GM23248 (cell line): ENCODE results near the gene MLNR. TPM values are rescaled to one million over a fixed set of nuclear protein-coding genes. Genes with fewer than 3 reads are reported as not detected.

Source experiments
- DNase-seq: peaks from one replicate; pipeline ENCODE4 v3.0.0-alpha.2; 2015
- H2AFZ ChIP-seq: fragments of 200-600 bp; sonication (generic); 2 replicates; pipeline ENCODE4 v1.6.1; 2016; ENCODE audit warnings: antibody characterized with exemption
- H3F3A ChIP-seq: fragments of 200-600 bp; sonication (generic); 2 replicates; pipeline ENCODE4 v1.6.1; 2016; ENCODE audit warnings: mild to moderate bottlenecking, antibody characterized with exemption, mixed run types; ENCODE audit not compliant: insufficient read depth
- H3K27ac ChIP-seq: fragments of 200-600 bp; sonication (generic); 2 replicates; pipeline ENCODE4 v1.5.1; 2016; ENCODE audit warnings: mild to moderate bottlenecking
- H3K27me3 ChIP-seq: fragments of 200-600 bp; sonication (generic); replicated peaks from 2 replicates; pipeline ENCODE4 v1.6.1; 2016; ENCODE audit warnings: mild to moderate bottlenecking; ENCODE audit not compliant: insufficient read depth
- H3K36me3 ChIP-seq: fragments of 200-600 bp; sonication (generic); 2 replicates; pipeline ENCODE4 v1.6.1; 2016; ENCODE audit warnings: low read depth, mild to moderate bottlenecking
- H3K4me1 ChIP-seq: fragments of 200-600 bp; sonication (generic); 2 replicates; pipeline ENCODE4 v1.6.1; 2016; ENCODE audit warnings: mild to moderate bottlenecking; ENCODE audit not compliant: insufficient read depth
- H3K4me2 ChIP-seq: fragments of 200-600 bp; sonication (generic); one replicate; pipeline ENCODE4 v1.6.1; 2016; ENCODE audit warnings: mild to moderate bottlenecking; ENCODE audit not compliant: unreplicated experiment
- H3K4me3 ChIP-seq: fragments of 200-600 bp; sonication (generic); 2 replicates; pipeline ENCODE4 v1.5.1; 2016; ENCODE audit warnings: mild to moderate bottlenecking
- H3K79me2 ChIP-seq: fragments of 200-600 bp; sonication (generic); 2 replicates; pipeline ENCODE4 v1.6.1; 2016; ENCODE audit warnings: mild to moderate bottlenecking; ENCODE audit not compliant: insufficient read depth
- H3K9ac ChIP-seq: fragments of 200-600 bp; sonication (generic); 2 replicates; pipeline ENCODE4 v1.6.1; 2016; ENCODE audit warnings: mild to moderate bottlenecking
- H3K9me2 ChIP-seq: fragments of 200-600 bp; sonication (generic); 2 replicates; pipeline ENCODE4 v1.6.1; 2016; ENCODE audit warnings: mixed run types, mild to moderate bottlenecking, moderate library complexity; ENCODE audit not compliant: insufficient read depth
- H3K9me3 ChIP-seq: fragments of 200-600 bp; sonication (generic); one replicate; pipeline ENCODE4 v1.6.1; 2017; ENCODE audit warnings: low read depth
- H4K20me1 ChIP-seq: fragments of 200-600 bp; sonication (generic); 2 replicates; pipeline ENCODE4 v1.6.0; 2016; ENCODE audit not compliant: insufficient read depth
- EZH2 ChIP-seq: fragments of 200-600 bp; sonication (generic); IDR thresholded peaks from 2 replicates; pipeline ENCODE4 v1.6.1; 2018; ENCODE audit warnings: antibody characterized with exemption, mild to moderate bottlenecking; ENCODE audit not compliant: insufficient read depth, poor library complexity, severe bottlenecking
- EZH2phosphoT487 ChIP-seq: fragments of 200-600 bp; sonication (generic); IDR thresholded peaks from 2 replicates; pipeline ENCODE4 v1.6.1; 2018; ENCODE audit warnings: antibody characterized with exemption, moderate library complexity, mild to moderate bottlenecking, low read depth; ENCODE audit not compliant: insufficient read depth
- WGBS, 2 experiments: methylation state at CpG; one replicate each; pipeline ENCODE4 v1.1.6; 2015 to 2017; ENCODE audit warnings: low lambda C conversion rate in 2 of 2, low coverage in 1 of 2; ENCODE audit errors: missing lambda C conversion rate in 2 of 2; 5-methylcytosine and 5-hydroxymethylcytosine counted together
- in situ Hi-C: fragments of 300-500 bp; cut with MboI; formaldehyde crosslinking; loops from 2 replicates; pipeline ENCODE4 v1.15.0; 2020
- polyA plus RNA-seq: library from polyadenylated mRNA; unstranded; fragments of >200 nt; fragmentation: Nextera tagmentation; extraction: Ambion mirVana; gene quantifications from 2 replicates; pipeline ENCODE4 v1.2.1, GENCODE V29; 2016
- total RNA-seq: library from RNA; depleted of rRNA; stranded (reverse); fragments of >200 nt; shearing (Covaris generic); gene quantifications from 2 replicates; pipeline ENCODE4 v1.2.3, GENCODE V29; 2014

MLNR gene
- total and polyA plus RNA-seq, 2 experiments from 2014 or later: not detected

DNA sequence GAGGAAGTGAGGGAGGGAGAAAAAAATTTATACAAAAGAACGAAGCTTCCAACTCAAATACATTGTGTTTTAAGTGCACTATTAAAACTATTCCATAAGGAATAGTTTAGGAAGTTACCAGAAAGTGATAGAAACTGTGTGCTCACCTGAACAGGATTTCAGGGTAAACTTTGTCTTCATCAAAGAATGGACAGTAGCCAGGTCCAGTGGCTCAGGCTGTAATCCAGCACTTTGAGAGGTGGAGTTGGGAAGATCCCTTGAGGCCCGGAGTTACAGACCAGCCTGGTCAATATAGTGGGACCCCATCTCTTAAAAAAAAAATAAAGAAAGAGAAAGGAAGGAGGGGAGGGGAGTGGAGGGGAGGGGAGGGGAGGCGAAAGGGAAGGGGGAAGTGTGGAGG lies 14.6 kb downstream of the MLNR start:
- no peak for DNase-seq
- Histone ChIP-seq H3K4me1 (no peaks in the 10 kb centered on the region), H3K27ac (no peak overlapping the region), H3K4me2 (no peak overlapping the region), H2AFZ (no peak overlapping the region), H3K9me2 (no peaks in the 10 kb centered on the region), H3K79me2 (no peaks in the 10 kb centered on the region), H3K36me3 (no peaks in the 10 kb centered on the region), H3F3A (no peaks in the 10 kb centered on the region), H3K27me3 (no peaks in the 10 kb centered on the region), H4K20me1 (no peaks in the 10 kb centered on the region), H3K9me3 (no peaks in the 10 kb centered on the region), H3K9ac (no peak overlapping the region), H3K4me3 (no peak overlapping the region)
- 89 to 92% methylated on average over 2 to 3 of the region's 3 CpGs for WGBS, 2 experiments
- TF ChIP-seq EZH2phosphoT487 (no peak), EZH2 (no peak)
- in situ Hi-C loops: no loop called here

DNA sequence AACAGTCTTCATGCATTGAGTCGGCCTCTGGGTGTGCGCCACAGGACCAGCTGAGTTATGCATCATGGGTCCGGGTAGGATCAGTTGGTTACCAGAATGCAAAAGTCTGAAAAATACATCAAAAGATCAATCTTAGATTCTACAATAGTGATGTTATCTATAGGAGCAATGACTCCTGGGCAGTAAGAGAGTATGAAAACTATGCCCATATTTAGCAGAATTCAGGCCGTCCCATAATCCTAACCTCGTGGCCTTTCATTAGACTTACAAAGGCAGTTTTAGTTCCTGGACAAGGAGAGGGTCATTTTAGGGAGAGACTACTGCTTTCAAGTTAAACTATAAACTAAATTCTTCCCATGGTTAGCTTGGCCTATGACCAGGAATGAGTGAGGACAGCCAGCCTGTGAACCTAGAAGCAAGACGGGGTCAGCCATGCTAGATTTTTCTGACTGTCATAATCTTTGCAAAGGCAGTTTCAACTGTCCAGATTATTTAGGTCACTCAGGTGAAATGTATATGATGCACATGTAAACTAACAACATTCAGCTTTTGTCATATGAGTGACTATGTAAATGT lies 15.8 kb downstream of the MLNR start:
- Histone ChIP-seq H3K9ac (no peak overlapping the region), H3K27ac (no peak overlapping the region), H3F3A (no peaks in the 10 kb centered on the region), H3K4me3 (no peak overlapping the region), H2AFZ (no peak overlapping the region), H3K4me1 (no peaks in the 10 kb centered on the region), H3K9me2 (no peaks in the 10 kb centered on the region), H3K79me2 (no peaks in the 10 kb centered on the region), H3K4me2 (no peak overlapping the region), H3K36me3 (no peaks in the 10 kb centered on the region), H4K20me1 (no peaks in the 10 kb centered on the region), H3K27me3 (no peaks in the 10 kb centered on the region), H3K9me3 (no peaks in the 10 kb centered on the region)
- 87% methylated on average over 6 of the region's 6 CpGs for WGBS, 2 experiments
- no peak for DNase-seq
- in situ Hi-C loops: no loop called here
- TF ChIP-seq EZH2phosphoT487 (no peak), EZH2 (no peak)

DNA sequence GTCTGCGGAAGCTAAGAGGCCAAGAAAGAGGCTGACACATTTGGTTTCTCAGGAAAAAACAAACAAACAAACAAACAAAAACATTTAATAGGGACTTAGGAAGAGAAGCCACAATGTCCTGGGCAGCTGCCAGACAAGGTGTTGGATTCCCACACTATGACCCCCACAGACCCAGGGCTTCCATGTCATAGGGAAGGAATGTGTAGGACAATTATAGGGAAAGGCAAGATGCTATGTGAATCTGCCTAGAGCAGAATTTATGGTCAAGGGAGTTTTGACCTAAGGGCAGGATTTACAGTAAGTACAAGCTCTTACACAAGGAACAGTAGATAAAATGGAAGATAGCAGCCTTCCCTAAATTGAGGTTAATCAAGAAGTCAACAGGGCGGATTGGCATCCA lies 18.5 kb downstream of the MLNR start:
- H4K20me1 ChIP-seq: no peaks in the 10 kb centered on the region
- no peaks in the 10 kb centered on the region for H3F3A ChIP-seq
- no peak overlapping the region for H3K9ac ChIP-seq
- no peak overlapping the region for H3K27ac ChIP-seq
- no peaks in the 10 kb centered on the region for H3K9me2 ChIP-seq
- WGBS, 2 experiments: 88 to 97% methylated on average over 2 of the region's 2 CpGs
- DNase-seq: no peak
- H3K9me3 ChIP-seq: no peaks in the 10 kb centered on the region
- no peaks in the 10 kb centered on the region for H3K36me3 ChIP-seq
- no peaks in the 10 kb centered on the region for H3K4me1 ChIP-seq
- H3K4me2 ChIP-seq: no peak overlapping the region
- in situ Hi-C loops: no loop called here
- no peak overlapping the region for H2AFZ ChIP-seq
- H3K27me3 ChIP-seq: no peaks in the 10 kb centered on the region
- H3K79me2 ChIP-seq: no peaks in the 10 kb centered on the region
- TF ChIP-seq EZH2 (no peak), EZH2phosphoT487 (no peak)
- H3K4me3 ChIP-seq: no peak overlapping the region

DNA sequence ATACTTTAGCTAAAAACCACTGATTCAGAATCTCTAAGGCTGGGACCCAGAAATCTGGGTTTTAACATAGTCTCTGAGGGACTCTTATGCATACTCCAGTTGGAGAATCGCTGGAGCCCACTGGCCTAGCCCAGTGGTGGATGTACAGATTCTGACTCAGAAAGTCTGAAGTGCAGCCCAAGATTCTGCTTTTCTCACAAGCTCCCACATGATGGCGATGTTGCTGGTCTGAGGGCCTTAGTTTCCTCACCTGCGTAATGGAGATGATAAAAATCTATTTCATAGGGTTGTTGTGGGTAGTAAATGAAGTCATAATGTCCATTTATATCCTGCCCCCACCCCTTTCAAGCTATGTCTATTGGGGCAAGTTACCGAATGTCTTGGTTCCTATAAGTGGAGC lies 19.9 kb downstream of the MLNR start:
- no peaks in the 10 kb centered on the region for H3K9me2 ChIP-seq
- no peaks in the 10 kb centered on the region for H3F3A ChIP-seq
- H3K27me3 ChIP-seq: no peaks in the 10 kb centered on the region
- H3K27ac ChIP-seq: no peak overlapping the region
- H3K9me3 ChIP-seq: no peaks in the 10 kb centered on the region
- in situ Hi-C loops: no loop called here
- no peak overlapping the region for H3K9ac ChIP-seq
- H3K4me3 ChIP-seq: no peak overlapping the region
- no peaks in the 10 kb centered on the region for H3K4me1 ChIP-seq
- 20 to 21% methylated on average over 4 of the region's 4 CpGs for WGBS, 2 experiments
- no peak overlapping the region for H3K4me2 ChIP-seq
- H3K79me2 ChIP-seq: no peaks in the 10 kb centered on the region
- peak; percentile 76 for DNase-seq
- no peaks in the 10 kb centered on the region for H4K20me1 ChIP-seq
- no peaks in the 10 kb centered on the region for H3K36me3 ChIP-seq
- no peak overlapping the region for H2AFZ ChIP-seq
- TF ChIP-seq EZH2 (no peak), EZH2phosphoT487 (no peak)

DNA sequence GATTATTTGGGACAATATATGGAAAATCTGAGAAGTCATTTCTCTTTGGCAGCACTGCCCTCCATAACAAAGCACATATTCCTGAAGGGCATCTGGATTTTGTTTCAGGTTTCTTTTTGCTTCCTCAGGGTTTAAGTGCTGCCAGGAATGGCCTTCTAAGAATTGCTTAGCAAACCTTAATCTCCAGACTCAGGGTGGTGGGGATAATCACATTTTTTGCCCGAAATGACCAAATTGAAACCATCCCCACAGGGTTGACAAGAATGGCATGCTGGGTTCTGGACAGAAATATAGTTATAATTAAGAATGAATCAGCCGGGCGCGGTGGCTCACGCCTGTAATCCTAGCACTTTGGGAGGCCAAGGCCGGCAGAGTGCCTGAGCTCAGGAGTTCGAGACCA lies 21.2 kb downstream of the MLNR start:
- H3K79me2 ChIP-seq: no peaks in the 10 kb centered on the region
- no peak overlapping the region for H3K27ac ChIP-seq
- no peaks in the 10 kb centered on the region for H3K9me3 ChIP-seq
- H3K4me3 ChIP-seq: no peak overlapping the region
- no peaks in the 10 kb centered on the region for H3F3A ChIP-seq
- H2AFZ ChIP-seq: no peak overlapping the region
- no peaks in the 10 kb centered on the region for H3K4me1 ChIP-seq
- no peaks in the 10 kb centered on the region for H3K36me3 ChIP-seq
- in situ Hi-C loops: no loop called here
- no peaks in the 10 kb centered on the region for H4K20me1 ChIP-seq
- H3K9ac ChIP-seq: no peak overlapping the region
- DNase-seq: no peak
- 38 to 44% methylated on average over 7 of the region's 7 CpGs for WGBS, 2 experiments
- H3K4me2 ChIP-seq: no peak overlapping the region
- H3K9me2 ChIP-seq: no peaks in the 10 kb centered on the region
- TF ChIP-seq EZH2phosphoT487: no peak
- no peak for TF ChIP-seq EZH2
- H3K27me3 ChIP-seq: no peaks in the 10 kb centered on the region
